Suprapubic skin (tissue), 4 donors: Measurements from ENCODE around the gene CHAC1. TPM values are rescaled to one million over a fixed set of nuclear protein-coding genes. Genes with fewer than 3 reads are reported as not detected.

Source experiments
- DNase-seq, 2 donors: peaks; one replicate each; pipeline ENCODE4 v3.0.0-alpha.2; 2019; ENCODE audit warnings: low spot score in 2 of 2
- H3K27ac ChIP-seq: fragments of 200-600 bp; sonication (generic); one replicate; pipeline ENCODE4 v1.5.1; 2019
- H3K27me3 ChIP-seq: fragments of 200-600 bp; sonication (generic); one replicate; pipeline ENCODE4 v1.5.1; 2019
- H3K36me3 ChIP-seq: fragments of 200-600 bp; sonication (generic); one replicate; pipeline ENCODE4 v1.5.1; 2019
- H3K4me1 ChIP-seq: fragments of 200-600 bp; sonication (generic); one replicate; pipeline ENCODE4 v1.5.1; 2019
- H3K4me3 ChIP-seq: fragments of 200-600 bp; sonication (generic); one replicate; pipeline ENCODE4 v1.5.1; 2019; ENCODE audit warnings: mild to moderate bottlenecking
- H3K9me3 ChIP-seq: fragments of 200-600 bp; sonication (generic); one replicate; pipeline ENCODE4 v1.5.1; 2019
- EP300 ChIP-seq: sonication (generic); formaldehyde crosslinking; IDR thresholded peaks from one replicate; pipeline ENCODE4 v1.6.1; 2017; ENCODE audit warnings: antibody characterized with exemption
- POLR2A ChIP-seq, 2 donors: fragments of 450-650 bp; IDR thresholded peaks; one replicate each; pipeline ENCODE4 v1.6.1; 2017; ENCODE audit warnings: antibody characterized with exemption in 2 of 2, mild to moderate bottlenecking in 2 of 2, moderate library complexity in 2 of 2
- POLR2AphosphoS5 ChIP-seq, 3 donors: sonication (generic); formaldehyde crosslinking; IDR thresholded peaks; one replicate each; pipeline ENCODE4 v1.6.1; 2017; ENCODE audit warnings: antibody characterized with exemption in 3 of 3
- WGBS: methylation state at CpG from one replicate; pipeline ENCODE4 v1.1.5; 2018; 5-methylcytosine and 5-hydroxymethylcytosine counted together
- total RNA-seq, 4 donors: library from RNA; depleted of rRNA; stranded (reverse); fragments of >200 nt; gene quantifications; one replicate each; pipeline ENCODE4 v1.1.0, GENCODE V29; 2016
- TF ChIP-seq, protein P1 (sequence below), 2 donors: fragments of 200-600 bp in 1 of 2; fragments of 450-650 bp in 1 of 2; sonication (generic) in 1 of 2; IDR thresholded peaks; one replicate each; pipeline ENCODE4 v1.5.1; 2016 to 2019; ENCODE audit warnings: antibody characterized with exemption in 2 of 2, mild to moderate bottlenecking in 1 of 2, moderate library complexity in 1 of 2

The CHAC1 gene
- total RNA-seq, 4 donors from 2014 or later, result 2.6 to 10.0 (median 3.3) TPM; not detected in 1

- Histone ChIP-seq H3K4me1 (peaks cover 51% of the 10 kb centered on the region), H3K27ac (no peak overlapping the region), H3K4me3 (peak overlapping the region; percentile 38), H3K9me3 (no peaks in the 10 kb centered on the region), H3K36me3 (no peaks in the 10 kb centered on the region), H3K27me3 (peaks cover 62% of the 10 kb centered on the region)
- TF ChIP-seq POLR2AphosphoS5 (IDR thresholded peaks at IDR 0.05) (no peak), EP300 (no peak), POLR2A (IDR thresholded peaks at IDR 0.05) (no peak)
- TF ChIP-seq, protein P1, sequence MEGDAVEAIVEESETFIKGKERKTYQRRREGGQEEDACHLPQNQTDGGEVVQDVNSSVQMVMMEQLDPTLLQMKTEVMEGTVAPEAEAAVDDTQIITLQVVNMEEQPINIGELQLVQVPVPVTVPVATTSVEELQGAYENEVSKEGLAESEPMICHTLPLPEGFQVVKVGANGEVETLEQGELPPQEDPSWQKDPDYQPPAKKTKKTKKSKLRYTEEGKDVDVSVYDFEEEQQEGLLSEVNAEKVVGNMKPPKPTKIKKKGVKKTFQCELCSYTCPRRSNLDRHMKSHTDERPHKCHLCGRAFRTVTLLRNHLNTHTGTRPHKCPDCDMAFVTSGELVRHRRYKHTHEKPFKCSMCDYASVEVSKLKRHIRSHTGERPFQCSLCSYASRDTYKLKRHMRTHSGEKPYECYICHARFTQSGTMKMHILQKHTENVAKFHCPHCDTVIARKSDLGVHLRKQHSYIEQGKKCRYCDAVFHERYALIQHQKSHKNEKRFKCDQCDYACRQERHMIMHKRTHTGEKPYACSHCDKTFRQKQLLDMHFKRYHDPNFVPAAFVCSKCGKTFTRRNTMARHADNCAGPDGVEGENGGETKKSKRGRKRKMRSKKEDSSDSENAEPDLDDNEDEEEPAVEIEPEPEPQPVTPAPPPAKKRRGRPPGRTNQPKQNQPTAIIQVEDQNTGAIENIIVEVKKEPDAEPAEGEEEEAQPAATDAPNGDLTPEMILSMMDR (IDR thresholded peaks at IDR 0.05), result no peak
- WGBS, result 35% methylated on average over 25 of the region's 30 CpGs
- DNase-seq, result no peak
Measured at GRCh38 chr15:40925495-40925862, 27.8 kb upstream of the CHAC1 start.

DNA sequence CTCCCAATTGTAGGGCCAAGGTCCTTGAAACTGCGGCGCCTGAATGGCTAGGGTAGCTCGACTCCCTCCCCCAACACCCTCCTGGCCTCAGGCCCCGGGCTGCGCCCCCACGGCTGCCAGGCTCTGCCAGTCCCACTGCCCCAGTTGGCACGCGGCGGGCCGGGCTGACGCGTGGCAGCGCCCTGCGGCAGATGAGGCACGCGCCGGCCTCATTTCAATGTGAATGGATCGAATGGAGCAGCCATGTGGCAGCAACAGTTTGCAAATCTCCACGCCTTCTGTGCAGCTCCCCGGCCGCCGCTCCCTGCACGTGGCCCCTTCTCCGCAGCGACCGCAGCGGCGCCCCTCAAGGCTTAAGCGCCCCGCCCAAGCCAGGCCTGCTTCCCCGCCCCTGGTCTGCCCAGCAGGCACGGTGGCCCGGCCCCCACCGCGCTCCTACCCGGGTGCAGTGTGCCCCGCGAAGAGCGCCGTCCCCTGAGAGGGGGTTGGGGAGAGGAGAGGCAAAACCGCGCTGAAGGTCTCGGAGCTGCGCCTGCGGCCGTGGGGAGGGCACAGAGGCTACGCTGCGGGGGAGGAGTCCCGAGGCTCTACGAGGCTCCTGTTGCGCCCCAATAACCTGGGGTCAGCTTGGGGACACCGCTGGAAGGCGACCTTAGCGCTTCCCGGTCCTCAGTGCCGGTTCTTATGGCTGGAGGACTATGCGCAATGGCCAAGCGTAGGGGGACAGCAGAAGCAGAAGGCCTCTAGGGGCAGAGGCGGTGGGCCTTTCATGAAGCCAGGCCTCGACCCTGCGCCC, 27.2 kb upstream of the CHAC1 start:
- no peaks in the 10 kb centered on the region for H3K9me3 ChIP-seq
- H3K27me3 ChIP-seq, result peaks cover 68% of the 10 kb centered on the region
- H3K36me3 ChIP-seq, result no peaks in the 10 kb centered on the region
- H3K27ac ChIP-seq, result no peak overlapping the region
- TF ChIP-seq, protein P1 (IDR thresholded peaks at IDR 0.05), result no peak
- TF ChIP-seq EP300 (no peak), POLR2AphosphoS5 (IDR thresholded peaks at IDR 0.05) (no peak), POLR2A (IDR thresholded peaks at IDR 0.05) (no peak)
- WGBS, result 4% methylated on average over 18 of the region's 61 CpGs
- peak overlapping the region; percentile 38 for H3K4me3 ChIP-seq
- H3K4me1 ChIP-seq, result peaks cover 57% of the 10 kb centered on the region
- DNase-seq, result no peak

DNA sequence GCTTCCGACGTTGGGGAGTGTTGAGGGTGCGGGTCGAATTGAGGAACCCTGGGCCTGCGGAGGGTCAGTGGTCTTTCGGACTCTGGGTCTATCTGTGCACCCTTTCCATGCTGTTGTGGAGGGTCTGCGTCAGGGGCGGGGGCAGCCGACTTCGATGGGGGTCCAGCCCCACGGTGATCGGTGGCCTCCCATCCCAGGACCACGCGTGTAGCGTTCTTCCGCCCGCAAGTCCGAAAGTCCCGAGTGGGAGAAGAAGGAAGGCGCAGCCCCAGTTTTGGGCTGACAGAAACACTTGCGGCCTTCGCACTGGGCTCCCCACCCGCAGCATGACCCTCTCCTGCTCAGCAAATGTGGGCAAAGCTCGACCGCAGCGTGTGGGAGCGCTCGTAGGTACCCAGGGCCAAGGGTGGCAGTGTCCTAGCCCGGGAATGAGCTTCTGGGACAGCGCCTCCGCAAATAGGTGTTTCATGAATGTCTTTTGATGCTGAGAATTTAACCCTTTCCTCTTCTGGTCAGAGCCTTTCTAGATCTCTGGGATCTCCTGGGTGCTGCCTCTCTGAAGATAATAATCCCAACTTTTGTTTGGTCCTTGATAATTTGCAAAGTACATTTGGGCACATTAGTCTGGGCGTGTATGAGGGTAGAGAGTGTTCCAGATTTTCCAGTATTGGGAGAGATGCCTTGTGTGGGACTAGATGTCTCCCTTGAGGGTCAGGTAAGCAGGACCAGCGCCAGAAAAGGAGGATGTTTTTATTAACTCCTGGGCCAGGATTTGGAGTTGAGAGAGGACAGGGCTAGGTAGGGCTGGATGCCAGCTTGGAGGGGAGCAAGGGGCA, 26.4 kb upstream of the CHAC1 start:
- H3K4me3 ChIP-seq, result peak overlapping the region; percentile 38
- 57% methylated on average over 21 of the region's 33 CpGs for whole genome bisulfite sequencing

DNA sequence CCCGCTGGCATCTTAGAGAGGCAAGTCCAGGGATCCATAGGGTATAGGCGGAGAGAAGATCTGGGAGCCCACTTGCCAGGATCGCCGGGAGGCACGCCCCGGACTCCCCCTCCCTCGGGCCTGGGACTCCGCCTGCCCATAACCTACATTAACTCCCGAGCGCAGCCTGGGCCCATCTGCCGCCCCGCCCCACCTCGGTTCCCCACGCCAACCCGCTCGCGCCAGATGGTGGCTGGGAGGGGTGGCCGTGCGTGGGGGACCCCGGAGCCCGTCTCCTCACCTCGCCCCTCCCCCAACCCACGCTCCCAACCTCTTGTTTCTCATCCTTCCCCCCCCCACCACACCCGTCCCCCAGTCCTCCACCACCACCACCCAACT, 25.8 kb upstream of the CHAC1 start:
- no peak overlapping the region for H3K27ac ChIP-seq
- no peaks in the 10 kb centered on the region for H3K9me3 ChIP-seq
- H3K4me3 ChIP-seq, result peak overlapping the region; percentile 65
- TF ChIP-seq, protein P1 (IDR thresholded peaks at IDR 0.05), result no peak
- no peak for TF ChIP-seq POLR2A (IDR thresholded peaks at IDR 0.05)
- no peak for TF ChIP-seq POLR2AphosphoS5 (IDR thresholded peaks at IDR 0.05)
- no peak for TF ChIP-seq EP300
- peaks cover 82% of the 10 kb centered on the region for H3K27me3 ChIP-seq
- no peak for DNase-seq
- WGBS, result 22% methylated on average over 5 of the region's 24 CpGs
- no peaks in the 10 kb centered on the region for H3K36me3 ChIP-seq
- H3K4me1 ChIP-seq, result peaks cover 57% of the 10 kb centered on the region

More for the DNA sequence above, 26.4 kb upstream of the CHAC1 start:
- Histone ChIP-seq H3K36me3 (no peaks in the 10 kb centered on the region), H3K9me3 (no peaks in the 10 kb centered on the region), H3K27ac (no peak overlapping the region), H3K4me1 (peaks cover 57% of the 10 kb centered on the region), H3K27me3 (peaks cover 76% of the 10 kb centered on the region)
- no peak for TF ChIP-seq POLR2AphosphoS5 (IDR thresholded peaks at IDR 0.05)
- TF ChIP-seq, protein P1 (IDR thresholded peaks at IDR 0.05), result no peak
- no peak for TF ChIP-seq EP300
- TF ChIP-seq POLR2A (IDR thresholded peaks at IDR 0.05), result no peak
- peak in 1 of 2 donors; percentile 60 for DNase-seq
